Embryonic facial prominence (tissue), 1 donor: ENCODE measurements around the gene HDAC5.
"Not testable (repeated sequence)": the region's sequence is repeated elsewhere in the genome, so short reads cannot be mapped to it uniquely, and the experiment has no call there.

ENCODE experiments used
- DNase-seq: peaks from one replicate; pipeline ENCODE4 v3.0.0-alpha.2; 2016; ENCODE audit errors: extremely low spot score

The HDAC5 gene

DNA sequence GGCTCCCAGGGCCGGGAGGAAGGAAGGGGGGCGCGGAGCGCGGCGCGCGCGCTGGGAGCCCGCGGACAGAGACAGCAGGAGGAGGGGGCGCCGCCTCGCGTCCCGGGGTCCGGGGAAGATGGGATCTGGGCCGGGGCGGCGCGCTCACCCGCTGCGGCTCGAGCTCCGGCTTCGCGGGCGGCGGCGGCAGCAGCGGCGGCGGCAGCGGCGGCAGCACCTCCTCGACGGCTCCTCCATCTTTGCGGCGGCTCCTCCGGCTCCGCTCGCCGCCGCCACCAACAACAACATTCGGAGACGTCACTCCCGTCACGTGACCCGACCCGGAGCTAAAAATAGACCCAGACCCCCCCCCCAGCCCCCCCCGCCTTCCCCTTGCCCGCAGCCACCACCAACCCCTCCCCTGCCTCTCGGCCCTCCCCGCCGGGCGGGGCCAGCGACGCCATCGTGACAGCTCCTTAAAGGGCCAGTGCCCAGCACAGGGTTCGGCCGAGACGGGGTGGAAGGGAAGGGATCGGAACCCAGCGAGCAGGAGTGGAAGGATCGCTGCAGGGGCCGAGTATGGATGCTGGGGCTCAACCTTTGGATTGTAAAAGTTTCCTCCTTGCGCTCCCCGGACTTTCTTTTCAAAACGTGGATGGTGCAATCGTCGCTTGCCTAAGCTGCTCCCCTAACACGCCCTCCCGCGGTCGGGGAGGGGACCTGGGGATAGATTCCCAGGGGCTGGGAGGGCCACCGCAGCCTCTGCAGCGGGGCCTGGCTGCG is at the start of gene HDAC5:
Gene HDAC5, minus strand, starts transcription at position 286 of the 762 bp plus-strand sequence. CDS start 6,126 bp downstream, outside the sequence.
- DNase-seq: peak; percentile 89

DNA sequence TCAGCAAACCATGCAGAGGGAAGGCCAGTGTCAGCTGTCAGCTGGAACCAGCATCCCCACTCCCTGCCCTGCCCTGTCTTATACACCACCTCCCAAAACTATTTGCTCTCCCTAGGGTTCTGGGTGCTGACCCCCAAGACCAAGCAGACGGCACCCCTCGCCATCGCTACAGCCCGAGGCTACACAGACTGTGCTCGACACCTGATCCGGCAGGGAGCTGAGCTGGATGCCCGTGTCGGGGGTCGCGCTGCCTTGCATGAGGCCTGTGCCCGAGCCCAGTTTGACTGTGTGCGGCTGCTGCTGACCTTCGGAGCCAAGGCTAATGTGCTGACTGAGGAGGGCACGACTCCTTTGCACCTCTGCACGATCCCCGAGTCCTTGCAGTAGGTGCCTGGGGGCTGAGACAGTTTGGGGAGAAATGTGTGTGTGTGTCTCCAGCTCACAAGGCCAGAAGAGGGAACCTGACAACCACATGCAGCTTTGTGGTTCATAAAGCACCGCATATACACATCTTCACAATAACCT is 48.6 kb upstream of the HDAC5 start:
- no peak for DNase-seq

DNA sequence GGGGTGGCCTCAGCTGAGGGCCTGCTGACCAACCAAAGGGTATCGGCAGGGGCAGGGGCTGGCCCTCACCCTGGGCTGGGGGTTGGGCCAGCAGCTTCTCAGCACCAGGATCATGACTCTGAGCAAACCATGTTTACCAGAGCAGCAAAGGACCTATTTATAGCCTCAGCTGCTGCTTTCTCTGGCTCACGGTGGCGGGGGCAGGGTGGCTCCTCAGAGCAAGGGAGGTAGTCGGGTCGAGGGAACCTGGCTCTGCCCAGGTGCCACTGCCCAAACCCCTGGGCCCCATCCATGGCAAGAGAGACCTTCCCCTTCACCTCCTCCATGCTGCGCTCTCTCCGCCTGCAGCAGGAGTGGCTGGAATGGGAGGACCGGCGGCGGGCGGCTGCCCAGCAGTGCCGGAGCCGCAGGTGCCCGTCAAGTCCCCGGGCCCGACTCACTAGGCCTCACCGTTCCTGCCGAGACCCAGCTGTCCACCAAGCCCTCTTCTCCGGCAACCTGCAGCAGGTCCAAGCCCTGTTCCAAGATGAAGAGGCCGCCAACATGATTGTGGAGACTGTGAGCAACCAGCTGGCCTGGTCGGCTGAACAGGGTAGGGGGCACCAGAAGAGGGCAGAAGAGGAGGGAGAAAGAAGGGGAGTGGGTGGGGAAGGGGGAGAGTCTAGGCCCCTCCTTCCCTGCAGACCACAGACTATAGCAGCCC is 47.2 kb upstream of the HDAC5 start, which contains the start of gene ASB16:
Gene ASB16, plus strand, starts transcription at position 206 of the 703 bp plus-strand sequence. Its CDS starts 86 bp downstream, at position 292.
- DNase-seq: no peak

DNA sequence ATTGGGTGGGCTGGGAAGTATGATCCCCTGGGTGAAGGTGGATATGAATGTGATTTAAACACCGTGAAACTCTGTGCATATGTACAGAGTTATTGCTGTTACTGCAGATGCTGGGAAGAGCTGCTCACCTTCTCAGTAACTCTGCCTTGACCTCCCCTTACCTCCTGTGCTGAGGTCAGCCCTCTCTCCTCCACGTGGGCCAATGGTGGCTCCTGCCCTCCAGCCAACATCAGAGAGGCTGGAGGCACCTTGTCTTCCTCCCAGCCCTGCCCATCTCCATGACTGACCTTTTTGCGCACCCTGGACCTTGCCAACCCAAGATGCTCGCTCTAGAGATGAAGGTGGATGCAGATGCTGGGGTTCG is 46.7 kb upstream of the HDAC5 start:
- no peak for DNase-seq

DNA sequence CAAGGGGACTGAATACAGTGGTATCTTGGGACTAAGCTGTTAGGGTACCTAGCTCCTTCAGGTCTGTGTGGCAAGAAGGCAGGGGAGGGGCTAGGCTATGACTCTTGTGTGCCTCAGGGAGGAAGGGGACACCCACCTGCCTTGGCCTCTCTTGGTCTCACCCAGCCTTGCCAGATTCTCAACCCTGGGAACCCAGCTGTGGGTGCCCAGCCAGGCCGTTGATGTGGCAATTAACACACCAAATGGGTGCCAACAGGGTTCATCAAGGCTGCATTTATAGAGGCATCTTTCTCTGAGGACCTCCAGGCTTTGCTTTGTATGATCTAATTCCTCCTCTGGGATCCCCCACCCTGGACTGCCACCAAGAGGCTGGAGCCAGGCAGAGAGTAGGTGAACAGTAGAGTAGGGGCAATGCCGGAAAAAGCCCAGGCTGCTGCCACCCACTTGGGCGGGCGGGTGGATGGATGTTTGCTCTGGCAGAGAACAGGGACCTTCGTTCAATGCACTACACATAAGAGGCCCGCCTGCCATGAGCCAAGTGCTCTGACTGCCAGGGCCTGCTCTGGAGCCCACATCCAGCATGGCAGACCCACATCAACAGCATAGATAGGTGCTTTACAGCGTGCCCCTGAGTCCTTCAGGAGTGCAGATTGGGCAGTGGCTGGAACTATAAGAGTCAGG is 43.9 kb upstream of the HDAC5 start:
- no peak for DNase-seq

DNA sequence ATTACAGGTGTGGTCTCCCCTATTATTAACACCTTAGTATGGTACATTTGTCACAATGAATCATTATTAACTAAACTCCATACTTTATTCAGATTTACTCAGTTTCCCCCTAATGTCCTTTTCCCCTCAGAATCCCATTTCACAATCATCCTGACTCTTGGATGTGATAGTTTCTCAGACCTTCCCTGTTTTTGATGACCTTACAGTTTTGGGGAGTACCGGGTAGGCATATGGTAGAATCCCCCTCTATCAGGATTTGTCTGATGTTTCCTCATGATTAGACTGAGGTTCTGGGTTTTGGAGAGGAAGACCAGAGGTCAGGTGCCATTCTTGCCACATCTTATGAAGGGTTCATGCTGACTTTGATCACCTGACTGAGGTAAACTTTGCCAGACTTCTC is 41.0 kb upstream of the HDAC5 start:
- no peak for DNase-seq

- no peak for DNase-seq
Measured at GRCh38 chr17:44159519-44160210, 36.2 kb upstream of the HDAC5 start.

DNA sequence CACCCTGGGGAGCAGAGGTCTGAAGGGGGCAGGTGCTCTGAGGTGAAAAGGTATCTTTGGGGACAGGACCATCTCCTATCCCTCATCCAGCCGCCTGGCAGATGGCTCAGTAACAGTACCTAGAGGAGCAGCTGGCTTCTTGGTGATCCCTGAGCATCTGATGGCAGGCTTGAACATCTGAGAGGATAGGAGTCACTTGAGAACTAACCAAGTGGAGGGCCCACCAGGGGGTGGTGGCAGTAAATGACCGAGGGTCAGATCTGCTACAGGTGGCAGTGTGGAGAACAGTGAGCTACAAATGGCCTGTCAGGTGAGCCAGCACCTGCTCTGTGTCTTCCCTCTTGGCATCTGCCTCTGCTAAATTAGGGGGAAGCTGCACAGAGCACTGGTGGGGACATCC is 32.0 kb upstream of the HDAC5 start:
- no peak for DNase-seq

DNA sequence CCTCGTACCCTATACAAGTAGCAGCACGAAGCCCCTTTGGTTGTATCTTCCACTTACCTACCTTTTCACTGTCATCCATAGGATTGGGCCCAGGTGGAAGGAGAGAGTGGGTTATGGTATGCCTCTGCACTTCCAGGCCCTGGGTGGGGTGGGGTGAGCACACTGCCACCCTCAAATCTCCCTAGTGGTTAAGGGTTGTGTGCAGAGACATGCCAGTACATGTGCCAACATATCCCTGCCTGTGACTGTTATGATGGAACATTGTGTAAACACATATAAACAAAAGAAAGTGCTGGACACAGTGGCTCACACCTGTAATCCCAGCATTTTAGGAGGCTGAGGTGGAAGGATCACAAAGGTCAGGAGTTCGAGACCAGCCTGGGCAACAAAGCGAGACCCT is 29.4 kb upstream of the HDAC5 start:
- no peak for DNase-seq

DNA sequence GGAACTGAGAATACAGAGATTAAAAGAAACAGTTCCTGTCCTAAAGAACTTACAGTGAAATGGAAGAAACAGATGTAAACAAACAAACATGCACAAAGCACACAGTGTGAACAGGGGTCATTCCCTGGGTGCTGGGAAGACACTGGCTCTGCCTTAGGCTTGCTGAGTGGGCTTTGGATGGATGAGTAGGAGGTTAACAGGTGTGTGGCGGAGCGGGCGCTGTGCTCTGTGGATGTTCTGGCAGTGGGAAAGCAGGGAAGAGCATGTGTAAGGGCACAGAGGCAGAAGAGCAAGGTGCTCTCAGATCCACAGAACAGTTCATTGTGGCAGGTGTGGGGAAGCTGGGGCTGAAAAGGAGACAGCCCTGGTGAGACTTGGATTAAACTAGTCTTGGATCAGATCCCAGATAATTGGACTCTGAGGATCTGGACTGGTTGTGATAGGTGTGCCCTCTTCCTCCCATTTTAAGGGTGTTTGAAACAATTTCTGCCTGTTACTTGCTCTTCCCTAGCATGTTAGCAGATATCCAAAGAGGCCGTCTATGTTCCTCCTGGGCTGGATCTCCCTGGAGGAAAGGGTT is 26.4 kb upstream of the HDAC5 start:
- no peak for DNase-seq

- DNase-seq: not testable (repeated sequence)
Measured at GRCh38 chr17:44149066-44149465, 25.6 kb upstream of the HDAC5 start.

GRCh38 chr17:44147812-44148211 is 24.4 kb upstream of the HDAC5 start:
- no peak for DNase-seq

GRCh38 chr17:44146375-44147346 is 23.2 kb upstream of the HDAC5 start:
- DNase-seq: no peak

- no peak for DNase-seq
Measured at GRCh38 chr17:44144966-44145739, 21.7 kb upstream of the HDAC5 start.

DNA sequence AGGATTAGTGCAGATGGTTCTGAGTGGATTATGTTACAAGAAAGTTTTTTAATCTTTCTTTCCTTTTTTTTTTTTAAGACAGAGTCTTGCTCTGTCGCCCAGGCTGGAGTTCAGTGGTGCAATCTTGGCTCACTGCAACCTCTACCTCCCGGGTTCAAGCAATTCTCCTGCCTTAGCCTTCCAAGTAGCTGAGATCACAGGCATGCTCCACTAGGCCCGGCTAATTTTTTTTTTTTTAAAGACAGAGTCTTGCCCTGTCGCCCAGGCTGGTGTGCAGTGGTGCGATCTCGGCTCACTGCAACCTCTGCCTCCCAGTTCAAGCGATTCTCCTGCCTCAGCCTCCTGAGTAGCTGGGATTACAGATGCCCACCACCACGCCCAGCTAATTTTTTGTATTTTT is 20.5 kb upstream of the HDAC5 start:
- DNase-seq: not testable (repeated sequence)

- peak; percentile 72 for DNase-seq
Measured at GRCh38 chr17:44137891-44138709, 14.7 kb upstream of the HDAC5 start.

GRCh38 chr17:44134752-44135568 is 11.5 kb upstream of the HDAC5 start:
- no peak for DNase-seq
